Right cardiac atrium (tissue), 5 donors: ENCODE measurements around the gene RANBP2. TPM values are rescaled to one million over a fixed set of nuclear protein-coding genes. Genes with fewer than 3 reads are reported as not detected.
"Not testable (repeated sequence)": the region's sequence is repeated elsewhere in the genome, so short reads cannot be mapped to it uniquely, and the experiment has no call there.

Source experiments
- ATAC-seq, 2 donors: fragments of 200-7000 bp; cut with Tn5 transposase; one replicate each; pipeline versions ENCODE4 v1.8.0 to v1.9.1; 2020; ENCODE audit warnings: moderate library complexity in 2 of 2, mild to moderate bottlenecking in 1 of 2
- DNase-seq, 3 donors: peaks; one replicate each; pipeline ENCODE4 v3.0.0-alpha.2; 2020
- H3K27ac ChIP-seq: one replicate; pipeline ENCODE4 v1.5.1; 2013; ENCODE audit warnings: mild to moderate bottlenecking, low read length, control low read depth, moderate library complexity
- H3K27me3 ChIP-seq: one replicate; pipeline ENCODE4 v1.6.1; 2013; ENCODE audit not compliant: control insufficient read depth, insufficient read depth
- H3K4me1 ChIP-seq: one replicate; pipeline ENCODE4 v1.6.1; 2013; ENCODE audit warnings: low read length; ENCODE audit not compliant: control insufficient read depth, insufficient read depth
- H3K4me3 ChIP-seq: one replicate; pipeline ENCODE4 v1.5.1; 2013; ENCODE audit warnings: low read length, control low read depth
- H3K9me3 ChIP-seq: one replicate; pipeline ENCODE4 v1.6.1; 2013; ENCODE audit warnings: low read length; ENCODE audit not compliant: control insufficient read depth
- WGBS: extraction: QIAGEN DNeasy Blood & Tissue Kit; methylation state at CpG from one replicate; pipeline ENCODE4 v1.1.7; 2013; 5-methylcytosine and 5-hydroxymethylcytosine counted together
- intact Hi-C, 4 donors: fragments of 100-400 bp; cut with DNase I; formaldehyde crosslinking; loops; one replicate each; pipeline versions ENCODE4 v1.11.0 to v1.14.0; 2022 to 2023
- long read RNA-seq, 4 donors: library from polyadenylated mRNA; unstranded; transcript quantifications; one replicate each; pipeline ENCODE4 v2.0.0, GENCODE V29; 2020 to 2021
- polyA plus RNA-seq: library from polyadenylated mRNA; stranded (reverse); fragments of 200-250 nt; gene quantifications from one replicate; pipeline ENCODE4 v1.2.3, GENCODE V29; 2013
- total RNA-seq, 4 donors: library from RNA; stranded (reverse); fragmentation: NEBNext Ultra II Directional; extraction: Animal tissue kit (Norgen Biotek cat#: 25700); gene quantifications; one replicate each; pipeline ENCODE4 v1.2.1, GENCODE V29; 2021
- donor health status: healthy with polysubstance abuse.
- donor health status: DM: no; HTN: yes; CAD: no.
- donor health status: DM: no; HTN: no; CAD: no.
- donor health status: DM: no; HTN: yes; CAD: no; lungs with severe emphysema.
- donor health status: DM: yes; HTN: yes; CAD: no.

The RANBP2 gene
- total RNA-seq: 10 to 100 TPM; 53.3 to 70.4 (median 56.6) TPM
- polyA plus RNA-seq: 15.8 TPM
- long read RNA-seq, donor 1, full-length matches to known transcripts: 1 of 17 reads
- long read RNA-seq, donor 1, partial matches to known transcripts: 13 of 17 reads
- long read RNA-seq, donor 1, other reads (novel, unspliced or antisense): 3 of 17 reads
- long read RNA-seq, donor 2, partial matches to known transcripts: 5 of 7 reads
- long read RNA-seq, donor 2, other reads (novel, unspliced or antisense): 2 of 7 reads
- long read RNA-seq, donor 3, full-length matches to known transcripts: 1 of 67 reads
- long read RNA-seq, donor 3, partial matches to known transcripts: 47 of 67 reads
- long read RNA-seq, donor 3, other reads (novel, unspliced or antisense): 19 of 67 reads
- long read RNA-seq, donor 4, full-length matches to known transcripts: 1 of 9 reads
- long read RNA-seq, donor 4, partial matches to known transcripts: 4 of 9 reads
- long read RNA-seq, donor 4, other reads (novel, unspliced or antisense): 4 of 9 reads

GRCh38 chr2:108719149-108720044 is at the start of gene RANBP2:
TSS of gene RANBP2 (plus strand) at chr2:108719482. CDS start at chr2:108719607, 125 bp downstream.
- peak within 1 kb of the TSS; percentile 72 for H3K4me3 ChIP-seq
- peak within 1 kb of the TSS; percentile 97 for H3K27ac ChIP-seq
- ATAC-seq (peak; percentile 100), DNase-seq (peak; percentile 97 to 99 (median 98))
- H3K27me3 ChIP-seq: no peaks in the 10 kb centered on the region
- intact Hi-C loops: no loop called here
- WGBS: under 1% methylated on average over 97 of the region's 97 CpGs
- H3K4me1 ChIP-seq: no peaks in the 10 kb centered on the region
- no peaks in the 10 kb centered on the region for H3K9me3 ChIP-seq

DNA sequence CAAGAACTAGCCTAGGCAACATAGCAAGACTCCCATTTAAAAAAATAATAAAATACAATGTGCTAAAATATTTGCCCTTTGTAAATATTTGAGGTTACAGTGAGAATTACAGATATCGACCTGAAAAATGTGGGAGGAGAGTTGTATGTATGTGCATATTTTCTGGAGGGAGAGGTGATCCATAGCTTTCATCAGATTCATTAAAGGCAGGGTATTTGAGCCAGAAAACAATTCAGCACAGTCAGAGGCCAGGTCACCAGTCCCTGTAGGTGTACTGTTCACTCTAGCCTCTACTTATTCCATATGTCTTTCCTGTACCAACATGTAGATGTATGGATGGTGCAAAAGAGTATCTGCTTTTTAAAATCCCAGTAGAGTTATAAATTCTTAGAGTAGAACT is 49.0 kb upstream of the RANBP2 start:
- H3K9me3 ChIP-seq, DNase-seq, ATAC-seq, intact Hi-C loops, H3K27ac ChIP-seq, H3K4me1 ChIP-seq, H3K27me3 ChIP-seq, H3K4me3 ChIP-seq: not testable (repeated sequence)
- 92% methylated on average over 1 of the region's 1 CpG for WGBS

DNA sequence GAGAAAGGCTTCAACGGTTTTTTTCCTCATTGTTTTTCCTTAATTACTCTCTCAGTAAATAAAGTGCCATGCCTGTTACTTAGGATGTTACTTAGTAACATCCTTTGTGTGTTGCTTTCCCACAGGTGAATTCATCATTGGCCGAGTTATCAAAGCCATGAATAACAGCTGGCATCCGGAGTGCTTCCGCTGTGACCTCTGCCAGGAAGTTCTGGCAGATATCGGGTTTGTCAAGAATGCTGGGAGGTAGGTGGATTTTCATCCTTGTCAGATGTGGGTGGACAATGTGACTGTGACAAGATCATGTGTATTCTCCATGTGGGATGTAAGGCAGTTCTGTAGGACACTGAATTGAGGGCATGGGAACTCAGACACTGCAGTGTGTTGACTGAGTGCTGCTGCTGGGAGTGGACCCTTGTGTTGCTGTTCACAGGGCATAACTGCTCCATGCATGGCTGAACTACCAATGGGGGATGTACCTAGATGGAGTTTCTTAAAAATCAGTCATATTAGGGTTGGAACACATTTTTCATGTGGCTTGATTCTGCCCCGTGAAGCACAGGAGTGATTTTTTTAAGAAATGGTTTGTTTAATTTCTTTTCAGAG is 47.0 kb upstream of the RANBP2 start:
- H3K4me3 ChIP-seq, H3K9me3 ChIP-seq, H3K27me3 ChIP-seq, ATAC-seq, intact Hi-C loops, H3K4me1 ChIP-seq, DNase-seq, H3K27ac ChIP-seq: not testable (repeated sequence)
- 54% methylated on average over 1 of the region's 6 CpGs for WGBS

DNA sequence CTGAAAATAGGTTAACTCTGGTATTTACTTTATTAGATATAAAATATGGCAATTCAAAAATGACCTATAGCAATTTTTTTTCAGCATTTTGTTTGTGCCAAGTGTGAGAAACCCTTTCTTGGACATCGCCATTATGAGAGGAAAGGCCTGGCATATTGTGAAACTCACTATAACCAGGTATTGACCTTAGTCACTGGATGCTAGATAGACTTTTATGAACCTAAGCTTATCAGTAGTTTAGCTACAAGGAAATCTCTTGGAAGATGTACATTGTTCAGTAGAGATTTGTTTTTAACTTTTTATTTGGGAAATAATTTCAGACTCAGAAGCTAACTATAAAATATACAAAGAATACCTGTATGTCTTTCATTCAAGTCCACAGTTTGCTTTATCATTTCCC is 42.8 kb upstream of the RANBP2 start:
- DNase-seq, intact Hi-C loops, H3K27ac ChIP-seq, H3K4me1 ChIP-seq, H3K4me3 ChIP-seq, H3K9me3 ChIP-seq, H3K27me3 ChIP-seq, ATAC-seq: not testable (repeated sequence)
- 100% methylated on average over 1 of the region's 1 CpG for WGBS

GRCh38 chr2:108677239-108677744 is 42.0 kb upstream of the RANBP2 start:
- intact Hi-C loops, H3K9me3 ChIP-seq, H3K4me3 ChIP-seq, DNase-seq, H3K27ac ChIP-seq, ATAC-seq, H3K27me3 ChIP-seq, H3K4me1 ChIP-seq: not testable (repeated sequence)
- 81% methylated on average over 4 of the region's 4 CpGs for WGBS

DNA sequence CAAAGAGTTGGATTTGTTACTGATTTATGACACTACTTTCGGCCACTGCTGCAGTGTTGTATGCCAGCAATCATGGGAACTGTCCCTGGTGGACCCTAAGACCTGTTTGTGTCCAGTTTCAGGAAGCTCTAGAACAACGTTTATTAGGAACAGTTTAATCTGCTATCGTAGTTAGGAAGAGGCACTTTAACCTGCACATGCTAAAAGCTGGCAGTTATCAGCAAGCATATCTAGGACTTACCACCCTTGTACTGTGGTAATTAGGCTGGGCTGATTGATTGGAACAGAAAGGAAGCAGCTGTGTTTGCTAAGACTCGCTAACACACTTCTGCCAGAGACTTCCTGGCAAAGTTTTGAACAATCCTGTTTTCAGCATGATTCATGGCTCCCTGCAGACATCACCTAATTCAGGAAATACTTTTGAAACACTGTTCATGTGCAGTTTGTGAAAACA is 41.1 kb upstream of the RANBP2 start:
- H3K27me3 ChIP-seq, H3K4me1 ChIP-seq, intact Hi-C loops, DNase-seq, H3K9me3 ChIP-seq, H3K4me3 ChIP-seq, H3K27ac ChIP-seq: not testable (repeated sequence)
- 31% methylated on average over 4 of the region's 4 CpGs for WGBS
- ATAC-seq: peak; percentile 83 to 88

- H3K27ac ChIP-seq, H3K9me3 ChIP-seq, H3K4me3 ChIP-seq, H3K27me3 ChIP-seq, DNase-seq, H3K4me1 ChIP-seq, intact Hi-C loops: not testable (repeated sequence)
- ATAC-seq: peak in 1 of 2 donors; percentile 56
- no CpG with 5 or more reads among the region's 2 CpGs for WGBS
Observed at GRCh38 chr2:108680805-108681204, 38.5 kb upstream of the RANBP2 start.

GRCh38 chr2:108688818-108689756 is 30.2 kb upstream of the RANBP2 start:
- DNase-seq, H3K4me3 ChIP-seq, intact Hi-C loops, H3K9me3 ChIP-seq, H3K4me1 ChIP-seq, H3K27me3 ChIP-seq, H3K27ac ChIP-seq: not testable (repeated sequence)
- ATAC-seq: peak; percentile 40 to 46
- 81% methylated on average over 7 of the region's 15 CpGs for WGBS

DNA sequence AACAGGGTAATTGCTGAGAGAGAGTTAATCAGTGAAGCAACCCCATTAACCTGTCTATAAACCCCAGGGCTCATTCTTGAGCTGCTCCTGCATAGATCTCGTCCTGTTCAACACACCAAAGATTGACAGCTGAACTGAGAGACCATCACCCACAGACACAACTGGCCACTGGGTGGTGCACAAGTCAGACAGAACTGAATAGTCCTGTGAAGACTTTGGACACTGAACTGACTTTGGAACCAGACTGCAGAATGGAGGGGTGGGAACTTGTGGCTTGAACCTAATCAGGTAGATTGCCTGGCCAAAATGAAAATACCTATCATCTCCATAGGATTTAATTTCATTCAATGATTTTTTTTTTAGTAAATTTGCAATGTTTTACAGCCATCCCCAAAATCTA is 29.3 kb upstream of the RANBP2 start:
- no CpG with 5 or more reads among the region's 1 CpG for WGBS
- ATAC-seq: peak; percentile 84 to 88
- H3K27ac ChIP-seq, intact Hi-C loops, H3K4me3 ChIP-seq, DNase-seq, H3K4me1 ChIP-seq, H3K9me3 ChIP-seq, H3K27me3 ChIP-seq: not testable (repeated sequence)

DNA sequence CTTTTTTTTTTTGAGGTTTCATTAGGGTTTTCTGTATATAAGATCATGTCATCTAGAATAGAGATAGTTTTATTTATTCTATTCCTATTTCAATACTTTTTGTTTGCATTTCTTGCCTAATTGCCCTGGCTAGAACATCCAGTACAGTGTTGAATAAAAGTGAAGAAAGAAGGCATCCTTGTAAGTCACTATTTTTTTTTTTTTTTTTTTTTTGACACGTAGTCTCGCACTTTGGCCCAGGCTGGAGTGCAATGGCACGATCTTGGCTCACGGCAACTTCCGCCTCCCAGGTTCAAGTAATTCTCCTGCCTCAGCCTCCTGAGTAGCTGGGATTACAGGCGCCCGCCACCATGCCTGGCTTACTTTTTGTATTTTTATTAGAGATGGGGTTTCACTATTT is 27.8 kb upstream of the RANBP2 start:
- H3K4me1 ChIP-seq: no peaks in the 10 kb centered on the region
- intact Hi-C loops: no loop called here
- no peak for DNase-seq
- H3K9me3 ChIP-seq: no peaks in the 10 kb centered on the region
- H3K27ac ChIP-seq: no peak overlapping the region
- WGBS: 97% methylated on average over 7 of the region's 7 CpGs
- H3K4me3 ChIP-seq: no peak overlapping the region
- ATAC-seq: no peak
- H3K27me3 ChIP-seq: no peaks in the 10 kb centered on the region
